Suprapubic skin (tissue), 4 donors: ENCODE results near the gene TSKS. TPM values are rescaled to one million over a fixed set of nuclear protein-coding genes. Genes with fewer than 3 reads are reported as not detected.

Experiments
- DNase-seq, 2 donors: peaks; one replicate each; pipeline ENCODE4 v3.0.0-alpha.2; 2019; ENCODE audit warnings: low spot score in 2 of 2
- H3K27ac ChIP-seq: fragments of 200-600 bp; sonication (generic); one replicate; pipeline ENCODE4 v1.5.1; 2019
- H3K27me3 ChIP-seq: fragments of 200-600 bp; sonication (generic); one replicate; pipeline ENCODE4 v1.5.1; 2019
- H3K36me3 ChIP-seq: fragments of 200-600 bp; sonication (generic); one replicate; pipeline ENCODE4 v1.5.1; 2019
- H3K4me1 ChIP-seq: fragments of 200-600 bp; sonication (generic); one replicate; pipeline ENCODE4 v1.5.1; 2019
- H3K4me3 ChIP-seq: fragments of 200-600 bp; sonication (generic); one replicate; pipeline ENCODE4 v1.5.1; 2019; ENCODE audit warnings: mild to moderate bottlenecking
- H3K9me3 ChIP-seq: fragments of 200-600 bp; sonication (generic); one replicate; pipeline ENCODE4 v1.5.1; 2019
- EP300 ChIP-seq: sonication (generic); formaldehyde crosslinking; IDR thresholded peaks from one replicate; pipeline ENCODE4 v1.6.1; 2017; ENCODE audit warnings: antibody characterized with exemption
- POLR2A ChIP-seq, 2 donors: fragments of 450-650 bp; IDR thresholded peaks; one replicate each; pipeline ENCODE4 v1.6.1; 2017; ENCODE audit warnings: antibody characterized with exemption in 2 of 2, mild to moderate bottlenecking in 2 of 2, moderate library complexity in 2 of 2
- POLR2AphosphoS5 ChIP-seq, 3 donors: sonication (generic); formaldehyde crosslinking; IDR thresholded peaks; one replicate each; pipeline ENCODE4 v1.6.1; 2017; ENCODE audit warnings: antibody characterized with exemption in 3 of 3
- WGBS: methylation state at CpG from one replicate; pipeline ENCODE4 v1.1.5; 2018; 5-methylcytosine and 5-hydroxymethylcytosine counted together
- total RNA-seq, 4 donors: library from RNA; depleted of rRNA; stranded (reverse); fragments of >200 nt; gene quantifications; one replicate each; pipeline ENCODE4 v1.1.0, GENCODE V29; 2016
- TF ChIP-seq, protein P1 (sequence below), 2 donors: fragments of 200-600 bp in 1 of 2; fragments of 450-650 bp in 1 of 2; sonication (generic) in 1 of 2; IDR thresholded peaks; one replicate each; pipeline ENCODE4 v1.5.1; 2016 to 2019; ENCODE audit warnings: antibody characterized with exemption in 2 of 2, mild to moderate bottlenecking in 1 of 2, moderate library complexity in 1 of 2

Gene TSKS
- total RNA-seq, 4 donors from 2014 or later = 1.7 to 2.5 TPM; not detected in 2

DNA sequence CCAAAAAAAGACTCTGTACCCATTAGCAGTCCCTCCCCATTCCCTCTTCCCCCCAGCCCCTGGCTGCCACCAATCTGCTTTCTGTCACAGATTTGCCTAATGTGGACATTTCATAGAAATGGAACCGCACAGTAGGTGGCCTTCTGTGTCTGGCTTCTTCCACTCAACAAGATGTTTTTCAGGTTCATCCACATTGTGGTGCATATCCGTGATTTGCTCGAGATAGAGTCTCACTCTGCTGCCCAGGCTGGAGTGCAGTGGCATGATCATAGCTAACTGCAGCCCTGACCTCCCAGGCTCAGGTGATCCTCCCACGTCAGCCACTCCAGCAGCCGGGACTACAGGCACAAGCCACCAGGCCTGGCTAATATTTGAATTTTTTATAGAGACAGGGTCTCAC, 24.6 kb upstream of the TSKS start:
- H3K36me3 ChIP-seq = peaks cover 80% of the 10 kb centered on the region
- DNase-seq = no peak
- 80% methylated on average over 5 of the region's 5 CpGs for WGBS
- H3K4me3 ChIP-seq = no peak overlapping the region
- TF ChIP-seq POLR2AphosphoS5 (IDR thresholded peaks at IDR 0.05) (no peak), POLR2A (IDR thresholded peaks at IDR 0.05) (no peak), EP300 (no peak)
- TF ChIP-seq, protein P1, sequence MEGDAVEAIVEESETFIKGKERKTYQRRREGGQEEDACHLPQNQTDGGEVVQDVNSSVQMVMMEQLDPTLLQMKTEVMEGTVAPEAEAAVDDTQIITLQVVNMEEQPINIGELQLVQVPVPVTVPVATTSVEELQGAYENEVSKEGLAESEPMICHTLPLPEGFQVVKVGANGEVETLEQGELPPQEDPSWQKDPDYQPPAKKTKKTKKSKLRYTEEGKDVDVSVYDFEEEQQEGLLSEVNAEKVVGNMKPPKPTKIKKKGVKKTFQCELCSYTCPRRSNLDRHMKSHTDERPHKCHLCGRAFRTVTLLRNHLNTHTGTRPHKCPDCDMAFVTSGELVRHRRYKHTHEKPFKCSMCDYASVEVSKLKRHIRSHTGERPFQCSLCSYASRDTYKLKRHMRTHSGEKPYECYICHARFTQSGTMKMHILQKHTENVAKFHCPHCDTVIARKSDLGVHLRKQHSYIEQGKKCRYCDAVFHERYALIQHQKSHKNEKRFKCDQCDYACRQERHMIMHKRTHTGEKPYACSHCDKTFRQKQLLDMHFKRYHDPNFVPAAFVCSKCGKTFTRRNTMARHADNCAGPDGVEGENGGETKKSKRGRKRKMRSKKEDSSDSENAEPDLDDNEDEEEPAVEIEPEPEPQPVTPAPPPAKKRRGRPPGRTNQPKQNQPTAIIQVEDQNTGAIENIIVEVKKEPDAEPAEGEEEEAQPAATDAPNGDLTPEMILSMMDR (IDR thresholded peaks at IDR 0.05) = no peak
- H3K4me1 ChIP-seq = peaks cover 18% of the 10 kb centered on the region
- no peak overlapping the region for H3K27ac ChIP-seq
- no peaks in the 10 kb centered on the region for H3K27me3 ChIP-seq
- H3K9me3 ChIP-seq = no peaks in the 10 kb centered on the region

DNA sequence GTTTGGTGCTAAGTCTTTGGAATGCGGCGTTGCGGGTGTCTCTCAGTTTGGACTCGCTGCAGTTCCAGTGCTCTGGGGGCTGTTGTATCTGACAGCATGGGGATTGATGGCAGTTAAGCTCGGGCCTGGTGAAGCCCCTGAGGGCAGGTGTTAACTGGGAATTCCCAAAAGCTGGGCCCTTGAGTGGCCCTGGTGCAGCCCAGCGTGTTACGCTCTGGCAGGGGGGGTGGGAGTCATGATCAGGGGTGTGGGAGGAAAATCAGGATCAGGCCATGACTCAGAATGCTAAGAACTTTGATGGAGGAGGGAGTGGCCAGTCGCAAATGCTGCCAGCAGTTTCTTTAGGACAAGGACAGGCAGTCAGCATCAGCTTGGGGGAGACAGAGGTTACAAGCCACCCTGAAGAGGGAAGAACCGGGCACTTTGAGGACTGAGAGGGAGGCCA, 23.3 kb upstream of the TSKS start:
- WGBS = 52% methylated on average over 9 of the region's 9 CpGs
- H3K27me3 ChIP-seq = no peaks in the 10 kb centered on the region
- TF ChIP-seq, protein P1 (IDR thresholded peaks at IDR 0.05) = no peak
- H3K27ac ChIP-seq = peak overlapping the region; percentile 24
- no peaks in the 10 kb centered on the region for H3K9me3 ChIP-seq
- peaks cover 18% of the 10 kb centered on the region for H3K4me1 ChIP-seq
- H3K4me3 ChIP-seq = no peak overlapping the region
- no peak for DNase-seq
- peaks cover 80% of the 10 kb centered on the region for H3K36me3 ChIP-seq

DNA sequence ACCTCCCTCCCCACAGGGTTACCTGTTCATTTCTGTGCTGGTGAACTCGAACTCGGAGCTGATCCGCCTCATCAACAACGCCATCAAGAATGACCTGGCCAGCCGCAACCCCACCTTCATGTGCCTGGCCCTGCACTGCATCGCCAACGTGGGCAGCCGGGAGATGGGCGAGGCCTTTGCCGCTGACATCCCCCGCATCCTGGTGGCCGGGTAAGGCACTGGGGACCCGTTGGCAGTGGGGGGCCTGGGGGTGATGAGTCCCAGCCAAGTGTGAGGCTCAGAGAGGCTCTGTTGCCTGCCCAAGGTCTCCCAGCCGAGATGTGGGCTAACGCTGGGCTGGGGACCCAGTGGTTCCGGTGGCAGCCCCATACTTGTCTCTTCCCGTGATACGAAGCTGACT, 19.4 kb upstream of the TSKS start:
- no peaks in the 10 kb centered on the region for H3K27me3 ChIP-seq
- no peak for DNase-seq
- no peak overlapping the region for H3K27ac ChIP-seq
- TF ChIP-seq POLR2A (IDR thresholded peaks at IDR 0.05) (no peak), POLR2AphosphoS5 (IDR thresholded peaks at IDR 0.05) (no peak), EP300 (no peak)
- TF ChIP-seq, protein P1 (IDR thresholded peaks at IDR 0.05) = no peak
- H3K4me3 ChIP-seq = no peak overlapping the region
- peaks cover 48% of the 10 kb centered on the region for H3K36me3 ChIP-seq
- WGBS = 98% methylated on average over 16 of the region's 18 CpGs
- no peaks in the 10 kb centered on the region for H3K9me3 ChIP-seq
- peaks cover 13% of the 10 kb centered on the region for H3K4me1 ChIP-seq

DNA sequence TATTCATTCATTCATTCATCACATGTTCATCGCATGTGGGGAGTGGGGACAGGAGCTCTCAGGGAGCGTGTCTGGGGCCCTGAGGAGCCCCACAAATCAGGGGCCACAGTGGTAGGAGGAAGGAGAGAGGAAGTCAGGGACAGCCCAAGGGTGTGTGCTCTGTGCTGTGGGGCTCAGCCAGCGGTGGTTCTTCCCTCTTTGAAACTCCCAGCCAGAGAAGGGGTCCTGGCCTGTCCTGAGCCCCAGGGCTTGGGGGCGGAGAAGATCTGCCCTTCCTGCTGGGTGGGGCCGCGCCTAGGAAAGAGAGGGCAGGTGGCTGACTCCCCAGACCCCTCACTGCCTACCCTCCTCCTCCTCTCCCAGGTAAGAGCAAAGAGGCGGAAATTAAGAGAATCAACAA, 18.3 kb upstream of the TSKS start:
- no peak for DNase-seq
- Histone ChIP-seq H3K27ac (no peak overlapping the region), H3K27me3 (no peaks in the 10 kb centered on the region), H3K36me3 (peaks cover 45% of the 10 kb centered on the region), H3K9me3 (no peaks in the 10 kb centered on the region), H3K4me3 (no peak overlapping the region), H3K4me1 (peaks cover 9% of the 10 kb centered on the region)
- WGBS = 87% methylated on average over 7 of the region's 7 CpGs
- TF ChIP-seq POLR2AphosphoS5 (IDR thresholded peaks at IDR 0.05) (no peak), EP300 (no peak), POLR2A (IDR thresholded peaks at IDR 0.05) (no peak)
- TF ChIP-seq, protein P1 (IDR thresholded peaks at IDR 0.05) = no peak

DNA sequence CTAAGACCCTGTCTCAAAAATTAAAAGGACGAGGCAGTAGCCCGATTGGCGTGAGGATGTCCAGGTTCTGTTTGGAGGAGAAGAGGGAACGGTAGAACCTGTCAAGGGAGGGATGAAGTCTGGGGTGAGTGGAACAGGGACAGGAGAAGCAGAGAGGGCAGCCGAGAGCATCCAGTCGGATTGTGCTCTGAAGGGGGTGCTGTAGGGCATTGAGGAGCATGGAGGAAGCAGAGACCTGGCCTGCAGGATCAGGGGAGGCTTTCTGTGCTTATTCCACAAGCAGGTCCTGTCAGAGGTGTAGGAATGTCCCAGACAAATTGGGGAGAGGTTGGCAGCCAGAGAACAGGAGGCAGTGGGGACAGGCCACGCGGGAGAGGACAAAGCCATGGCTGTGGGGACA, 17.8 kb upstream of the TSKS start:
- 88% methylated on average over 8 of the region's 8 CpGs for WGBS
- TF ChIP-seq POLR2A (IDR thresholded peaks at IDR 0.05) (no peak), POLR2AphosphoS5 (IDR thresholded peaks at IDR 0.05) (no peak), EP300 (no peak)
- TF ChIP-seq, protein P1 (IDR thresholded peaks at IDR 0.05) = no peak
- Histone ChIP-seq H3K36me3 (peaks cover 48% of the 10 kb centered on the region), H3K27ac (no peak overlapping the region), H3K27me3 (no peaks in the 10 kb centered on the region), H3K4me1 (peaks cover 4% of the 10 kb centered on the region), H3K4me3 (no peak overlapping the region), H3K9me3 (no peaks in the 10 kb centered on the region)
- no peak for DNase-seq
